PC-3 (cell line): Measurements from ENCODE around the gene STK39. TPM values are rescaled to one million over a fixed set of nuclear protein-coding genes. Genes with fewer than 3 reads are reported as not detected.
A peak's percentile ranks its signal among the peaks of the same experiment; 100 is the strongest.

Experiments used
- ATAC-seq: fragments of 200-7000 bp; cut with Tn5 transposase; 2 replicates; pipeline ENCODE4 v1.9.1; 2020; ENCODE audit warnings: mild to moderate bottlenecking, moderate library complexity
- BruUV-seq: library from RNA; stranded (reverse); fragments of 400-500 nt; replicated peaks from 2 replicates; lab custom pipeline; 2021; lab: Mats Ljungman, UMichigan
- CTCF ChIA-PET: fragments of 300-600 bp; sonication (Branson Sonifier 250); formaldehyde crosslinking; loops from one replicate; lab custom pipeline; 2022; ENCODE audit warnings: antibody characterized with exemption; lab: Charles Lee
- POLR2A ChIA-PET: fragments of 300-600 bp; sonication (Branson Sonifier 250); formaldehyde crosslinking; loops from one replicate; lab custom pipeline; 2022; ENCODE audit warnings: antibody characterized with exemption; ENCODE audit not compliant: unreplicated experiment; lab: Charles Lee
- DNase-seq: peaks from one replicate; pipeline ENCODE4 v3.0.0-alpha.2; 2015
- H2AFZ ChIP-seq: fragments of 300-600 bp; sonication (generic); 2 replicates; pipeline ENCODE4 v1.6.0; 2016; ENCODE audit warnings: antibody characterized with exemption, low read length
- H3F3A ChIP-seq: fragments of 300-600 bp; sonication (generic); one replicate; pipeline ENCODE4 v1.6.0; 2017; ENCODE audit warnings: antibody characterized with exemption, low read length, control low read depth, mild to moderate bottlenecking; ENCODE audit not compliant: unreplicated experiment
- H3K27ac ChIP-seq: fragments of 300-600 bp; sonication (generic); 2 replicates; pipeline ENCODE4 v1.5.1; 2016; ENCODE audit warnings: mild to moderate bottlenecking, low read length
- H3K27me3 ChIP-seq: fragments of 300-600 bp; sonication (generic); 2 replicates; pipeline ENCODE4 v1.6.1; 2016; ENCODE audit warnings: low read length, mixed read lengths
- H3K36me3 ChIP-seq: fragments of 300-600 bp; sonication (generic); 2 replicates; pipeline ENCODE4 v1.6.1; 2016; ENCODE audit warnings: low read depth, mixed run types, low read length, mixed read lengths
- H3K4me1 ChIP-seq: fragments of 300-600 bp; sonication (generic); 2 replicates; pipeline ENCODE4 v1.5.1; 2016; ENCODE audit warnings: low read length; ENCODE audit not compliant: insufficient read depth
- H3K4me2 ChIP-seq: fragments of 300-600 bp; sonication (generic); 2 replicates; pipeline ENCODE4 v1.6.0; 2016; ENCODE audit warnings: low read length
- H3K4me3 ChIP-seq: fragments of 300-600 bp; sonication (generic); 2 replicates; pipeline ENCODE4 v1.5.1; 2016; ENCODE audit warnings: mild to moderate bottlenecking, low read length, mixed read lengths
- H3K79me2 ChIP-seq: fragments of 300-600 bp; sonication (generic); 2 replicates; pipeline ENCODE4 v1.6.1; 2017; ENCODE audit warnings: low read length, mixed read lengths
- H3K9ac ChIP-seq: fragments of 300-600 bp; sonication (generic); 2 replicates; pipeline ENCODE4 v1.6.0; 2016; ENCODE audit warnings: mild to moderate bottlenecking, low read length
- H3K9me2 ChIP-seq: fragments of 300-600 bp; sonication (generic); replicated peaks from 2 replicates; pipeline ENCODE4 v1.6.1; 2016; ENCODE audit warnings: mixed run types, low read length, mixed read lengths
- H3K9me3 ChIP-seq: fragments of 300-600 bp; sonication (generic); 2 replicates; pipeline ENCODE4 v1.6.1; 2016; ENCODE audit warnings: low read length, mixed read lengths
- H4K20me1 ChIP-seq: fragments of 300-600 bp; sonication (generic); 2 replicates; pipeline ENCODE4 v1.6.1; 2016; ENCODE audit warnings: low read length, mixed read lengths
- CTCF ChIP-seq: fragments of 300-600 bp; sonication (generic); conservative IDR thresholded peaks from 2 replicates; pipeline ENCODE4 v1.5.1; 2017; ENCODE audit warnings: antibody characterized with exemption, low read depth, mild to moderate bottlenecking, low read length
- EZH2 ChIP-seq: fragments of 300-600 bp; sonication (generic); IDR thresholded peaks from one replicate; pipeline ENCODE4 v1.6.1; 2017; ENCODE audit warnings: antibody characterized with exemption, mild to moderate bottlenecking, low read length; ENCODE audit not compliant: unreplicated experiment
- EZH2phosphoT487 ChIP-seq: fragments of 300-600 bp; sonication (generic); IDR thresholded peaks from 2 replicates; pipeline ENCODE4 v1.6.1; 2018; ENCODE audit warnings: mild to moderate bottlenecking, antibody characterized with exemption, low read length, borderline replicate concordance
- intact Hi-C: fragments of 100-400 bp; cut with micrococcal nuclease; formaldehyde crosslinking; loops from 2 replicates; pipeline ENCODE4 v1.9.0; 2023
- total RNA-seq: library from RNA; depleted of rRNA; stranded (reverse); fragments of >200 nt; gene quantifications from 2 replicates; pipeline ENCODE4 v1.2.3, GENCODE V29; 2014

STK39 gene
- total RNA-seq, 1 experiment from 2014 or later, result 17.9 TPM

GRCh38 chr2:168034616-168035015 lies 212.8 kb downstream of the STK39 start:
- Histone ChIP-seq H3K4me3 (no peak overlapping the region), H2AFZ (no peak overlapping the region), H3K9ac (no peak overlapping the region), H3K4me1 (peaks cover 5% of the 10 kb centered on the region; the same call in 1 of the 2 replicates), H3K36me3 (no peaks in the 10 kb centered on the region), H3K9me3 (no peaks in the 10 kb centered on the region), H4K20me1 (no peaks in the 10 kb centered on the region), H3K9me2 (no peaks in the 10 kb centered on the region), H3K27ac (no peak overlapping the region), H3K4me2 (no peak overlapping the region), H3F3A (no peaks in the 10 kb centered on the region), H3K27me3 (no peaks in the 10 kb centered on the region), H3K79me2 (no peaks in the 10 kb centered on the region)
- ATAC-seq (no peak), DNase-seq (no peak)
- no TSS peak for BruUV-seq
- intact Hi-C loops, result no loop called here
- CTCF ChIA-PET, result no interaction called here
- POLR2A ChIA-PET, result no interaction called here
- TF ChIP-seq EZH2phosphoT487 (no peak), CTCF (no peak), EZH2 (no peak)

GRCh38 chr2:168033966-168034365 lies 213.4 kb downstream of the STK39 start:
- TF ChIP-seq CTCF (no peak), EZH2phosphoT487 (no peak)
- H3K79me2 ChIP-seq, result no peaks in the 10 kb centered on the region
- DNase-seq (no peak), ATAC-seq (no peak)
- intact Hi-C loops, result no loop called here
- BruUV-seq, result no TSS peak
- H3K9me3 ChIP-seq, result no peaks in the 10 kb centered on the region
- H3K9me2 ChIP-seq, result no peaks in the 10 kb centered on the region
- no peaks in the 10 kb centered on the region for H3K27me3 ChIP-seq
- no peak overlapping the region for H3K9ac ChIP-seq
- peaks cover 5% of the 10 kb centered on the region; the same call in 1 of the 2 replicates for H3K4me1 ChIP-seq
- no peak overlapping the region for H3K27ac ChIP-seq
- no peaks in the 10 kb centered on the region for H3F3A ChIP-seq
- no peaks in the 10 kb centered on the region for H4K20me1 ChIP-seq
- H3K4me2 ChIP-seq, result no peak overlapping the region
- no peaks in the 10 kb centered on the region for H3K36me3 ChIP-seq
- no peak overlapping the region for H3K4me3 ChIP-seq
- ChIA-PET POLR2A (no interaction called here), CTCF (no interaction called here)
- no peak overlapping the region for H2AFZ ChIP-seq

DNA sequence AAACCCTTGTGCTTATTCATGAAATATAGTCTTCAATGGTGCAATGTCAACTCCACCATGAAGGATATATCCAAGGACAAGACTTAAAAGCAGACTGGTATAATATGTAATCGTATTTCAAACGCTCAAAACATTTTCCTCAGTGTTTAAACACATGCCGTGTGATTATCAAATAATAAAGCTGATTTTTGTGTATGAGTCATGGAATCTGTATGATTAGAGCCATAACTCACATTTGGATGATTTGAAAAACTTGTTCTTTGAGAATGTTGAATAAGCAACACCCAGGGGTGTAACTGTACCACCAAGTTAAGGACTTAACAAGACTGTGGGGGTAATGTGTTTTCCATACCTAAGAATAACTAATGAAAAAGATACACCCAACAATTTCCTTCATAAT lies 215.3 kb downstream of the STK39 start:
- H3K4me1 ChIP-seq, result peaks cover 3% of the 10 kb centered on the region; the same call in 1 of the 2 replicates
- no peak overlapping the region for H3K4me3 ChIP-seq
- no peaks in the 10 kb centered on the region for H3K79me2 ChIP-seq
- no peak overlapping the region for H2AFZ ChIP-seq
- no peaks in the 10 kb centered on the region for H3K9me2 ChIP-seq
- no peak for ATAC-seq
- TF ChIP-seq CTCF (no peak), EZH2phosphoT487 (no peak), EZH2 (no peak)
- H3K27me3 ChIP-seq, result no peaks in the 10 kb centered on the region
- CTCF ChIA-PET, result no interaction called here
- no peak overlapping the region for H3K4me2 ChIP-seq
- H3K36me3 ChIP-seq, result no peaks in the 10 kb centered on the region
- H3K27ac ChIP-seq, result no peak overlapping the region
- no peak overlapping the region for H3K9ac ChIP-seq
- intact Hi-C loops, result no loop called here
- H3F3A ChIP-seq, result no peaks in the 10 kb centered on the region
- POLR2A ChIA-PET, result interaction anchor here (0.6 kb wide), 1 partner anchor 75 kb away, joined by 3 read pairs; no protein-coding TSS in a partner anchor
- H3K9me3 ChIP-seq, result no peaks in the 10 kb centered on the region
- H4K20me1 ChIP-seq, result no peaks in the 10 kb centered on the region
- DNase-seq, result peak; percentile 4
- no TSS peak for BruUV-seq
